Neural cell (in vitro differentiated cells): ENCODE data around the gene CEP20. TPM values are rescaled to one million over a fixed set of nuclear protein-coding genes. Genes with fewer than 3 reads are reported as not detected.

Source experiments
- H2AFZ ChIP-seq: fragments of 200-600, 300-800 bp; sonication (generic), shearing (Covaris generic); 2 replicates; pipeline ENCODE4 v1.6.0; 2014; ENCODE audit warnings: low read depth, mild to moderate bottlenecking, antibody characterized with exemption, low read length, moderate library complexity
- H3F3A ChIP-seq: fragments of 200-600 bp; shearing (Covaris generic); 2 replicates; pipeline ENCODE4 v1.6.1; 2016; ENCODE audit warnings: mild to moderate bottlenecking, moderate library complexity, mixed read lengths, antibody characterized with exemption, low read length; ENCODE audit not compliant: insufficient read depth, poor library complexity, severe bottlenecking
- H3K27ac ChIP-seq: fragments of 200-600, 300-800 bp; sonication (generic), shearing (Covaris generic); 2 replicates; pipeline ENCODE4 v1.5.1; 2014; ENCODE audit warnings: mild to moderate bottlenecking, low read length, moderate library complexity
- H3K27me3 ChIP-seq: fragments of 300-800, 200-600 bp; sonication (generic), shearing (Covaris generic); 2 replicates; pipeline ENCODE4 v1.6.0; 2014; ENCODE audit warnings: mild to moderate bottlenecking, low read depth, low read length, moderate library complexity; ENCODE audit not compliant: insufficient read depth
- H3K36me3 ChIP-seq: fragments of 300-800, 200-600 bp; sonication (generic), shearing (Covaris generic); 2 replicates; pipeline ENCODE4 v1.5.1; 2014; ENCODE audit warnings: mild to moderate bottlenecking, antibody characterized with exemption, low read length, moderate library complexity; ENCODE audit not compliant: insufficient read depth
- H3K4me2 ChIP-seq: fragments of 300-800, 200-600 bp; sonication (generic), shearing (Covaris generic); 2 replicates; pipeline ENCODE4 v1.6.0; 2014; ENCODE audit warnings: mild to moderate bottlenecking, low read length
- H3K4me3 ChIP-seq: fragments of 300-800, 200-600 bp; sonication (generic), shearing (Covaris generic); 2 replicates; pipeline ENCODE4 v1.5.1; 2014; ENCODE audit warnings: mild to moderate bottlenecking, low read length, moderate library complexity
- H3K79me2 ChIP-seq: fragments of 200-600 bp; shearing (Covaris generic); replicated peaks from 2 replicates; pipeline ENCODE4 v1.6.0; 2014; ENCODE audit warnings: mild to moderate bottlenecking, low read length, moderate library complexity; ENCODE audit not compliant: insufficient read depth
- H3K9ac ChIP-seq: fragments of 300-800, 200-600 bp; sonication (generic), shearing (Covaris generic); 2 replicates; pipeline ENCODE4 v1.6.1; 2016; ENCODE audit warnings: mild to moderate bottlenecking, low read length, mixed read lengths
- H3K9me2 ChIP-seq: fragments of 200-600 bp; shearing (Covaris generic); 2 replicates; pipeline ENCODE4 v1.6.1; 2016; ENCODE audit warnings: mild to moderate bottlenecking, low read length, mixed read lengths; ENCODE audit not compliant: insufficient read depth
- H3K9me3 ChIP-seq: fragments of 200-600, 300-800 bp; sonication (generic), shearing (Covaris generic); 2 replicates; pipeline ENCODE4 v1.6.1; 2016; ENCODE audit warnings: mild to moderate bottlenecking, mixed run types, low read length, moderate library complexity, mixed read lengths
- H4K20me1 ChIP-seq: fragments of 200-600 bp; shearing (Covaris generic); 2 replicates; pipeline ENCODE4 v1.6.1; 2016; ENCODE audit warnings: mild to moderate bottlenecking, mixed run types; ENCODE audit not compliant: insufficient read depth
- CTCF ChIP-seq: fragments of 450-650 bp; IDR thresholded peaks from 2 replicates; pipeline ENCODE4 v1.5.1; 2014; ENCODE audit warnings: antibody characterized with exemption, mild to moderate bottlenecking, moderate library complexity; ENCODE audit not compliant: poor library complexity, severe bottlenecking
- EP300 ChIP-seq: fragments of 450-650 bp; conservative IDR thresholded peaks from 2 replicates; pipeline ENCODE4 v1.6.1; 2014; ENCODE audit warnings: antibody characterized with exemption, mild to moderate bottlenecking, moderate library complexity; ENCODE audit not compliant: poor library complexity, severe bottlenecking
- EZH2 ChIP-seq: fragments of 200-600, 300-800 bp; shearing (Covaris generic), sonication (generic); IDR thresholded peaks from 2 replicates; pipeline ENCODE4 v1.6.1; 2014; ENCODE audit warnings: antibody characterized with exemption, low read length, borderline replicate concordance, mild to moderate bottlenecking; ENCODE audit not compliant: insufficient read depth, poor library complexity, severe bottlenecking
- MXI1 ChIP-seq: fragments of 450-650 bp; conservative IDR thresholded peaks from 2 replicates; pipeline ENCODE4 v1.6.1; 2014; ENCODE audit warnings: antibody characterized with exemption, mild to moderate bottlenecking; ENCODE audit not compliant: poor library complexity, severe bottlenecking
- POLR2AphosphoS5 ChIP-seq: IDR thresholded peaks from 2 replicates; pipeline ENCODE4 v1.6.1; 2012
- RAD21 ChIP-seq: fragments of 450-650 bp; conservative IDR thresholded peaks from 2 replicates; pipeline ENCODE4 v1.6.1; 2014; ENCODE audit warnings: antibody characterized with exemption, mild to moderate bottlenecking, moderate library complexity
- REST ChIP-seq: IDR thresholded peaks from 2 replicates; pipeline ENCODE4 v1.6.1; 2012; ENCODE audit warnings: borderline replicate concordance
- SMC3 ChIP-seq: fragments of 450-650 bp; conservative IDR thresholded peaks from 2 replicates; pipeline ENCODE4 v1.6.1; 2014; ENCODE audit warnings: antibody characterized with exemption, mild to moderate bottlenecking, moderate library complexity; ENCODE audit not compliant: poor library complexity
- TAF1 ChIP-seq: IDR thresholded peaks from 2 replicates; pipeline ENCODE4 v1.6.1; 2012; ENCODE audit warnings: low read depth
- polyA plus RNA-seq: library from polyadenylated mRNA; depleted of rRNA; stranded (reverse); fragments of >200 nt; gene quantifications from 2 replicates; pipeline ENCODE4 v1.2.3, GENCODE V29; 2014

CEP20 gene
- polyA plus RNA-seq, 1 donor from 2014 or later, result 59.7 TPM

- Histone ChIP-seq H3K4me3 (no peak overlapping the region), H3K79me2 (no peaks in the 10 kb centered on the region), H3K9me3 (no peaks in the 10 kb centered on the region), H3K36me3 (no peaks in the 10 kb centered on the region), H3K9me2 (no peaks in the 10 kb centered on the region), H4K20me1 (no peaks in the 10 kb centered on the region), H3K27me3 (no peaks in the 10 kb centered on the region), H2AFZ (no peak overlapping the region), H3F3A (no peaks in the 10 kb centered on the region), H3K9ac (no peak overlapping the region), H3K4me2 (no peak overlapping the region), H3K27ac (no peak overlapping the region)
- TF ChIP-seq MXI1 (no peak), RAD21 (no peak), SMC3 (no peak)
Observed at GRCh38 chr16:15822957-15823356, 65.4 kb downstream of the CEP20 start.

- Histone ChIP-seq H3K27me3 (no peaks in the 10 kb centered on the region), H3F3A (no peaks in the 10 kb centered on the region), H3K9me3 (no peaks in the 10 kb centered on the region), H3K27ac (no peak overlapping the region), H4K20me1 (no peaks in the 10 kb centered on the region), H3K4me2 (no peak overlapping the region), H3K79me2 (no peaks in the 10 kb centered on the region), H3K4me3 (no peak overlapping the region), H2AFZ (no peak overlapping the region), H3K9ac (no peak overlapping the region), H3K36me3 (no peaks in the 10 kb centered on the region), H3K9me2 (no peaks in the 10 kb centered on the region)
- no peak for TF ChIP-seq EP300
- TF ChIP-seq SMC3, result no peak
- no peak for TF ChIP-seq CTCF
Observed at GRCh38 chr16:15820837-15821236, 67.6 kb downstream of the CEP20 start.

- no peak for TF ChIP-seq SMC3
- no peak for TF ChIP-seq TAF1
- no peak for TF ChIP-seq MXI1
- no peak for TF ChIP-seq REST
- TF ChIP-seq EZH2, result no peak
- TF ChIP-seq POLR2AphosphoS5, result no peak
- no peak for TF ChIP-seq CTCF
- no peak for TF ChIP-seq RAD21
- TF ChIP-seq EP300, result no peak
- Histone ChIP-seq H3F3A (no peaks in the 10 kb centered on the region), H3K27ac (no peak overlapping the region), H3K9me2 (no peaks in the 10 kb centered on the region), H3K36me3 (no peaks in the 10 kb centered on the region), H3K9me3 (no peaks in the 10 kb centered on the region), H3K4me2 (no peak overlapping the region), H3K9ac (no peak overlapping the region), H3K4me3 (no peak overlapping the region), H3K79me2 (no peaks in the 10 kb centered on the region), H4K20me1 (no peaks in the 10 kb centered on the region), H3K27me3 (no peaks in the 10 kb centered on the region), H2AFZ (no peak overlapping the region)
Observed at GRCh38 chr16:15819046-15819445, 69.4 kb downstream of the CEP20 start.
